ENCODE measurements around the gene ZNF302.

ZNF302 gene

GRCh38 chr19:34732612-34733211 lies 55.2 kb downstream of the ZNF302 start:
- peak overlapping the region; percentile 68; the same call in 1 of the 2 replicates for H3K4me3 ChIP-seq (ENCODE audit: low read length)
- TF ChIP-seq ZNF274 (IDR thresholded peaks at IDR 0.05; ENCODE audit: low read depth, low read length) = no peak

GRCh38 chr19:34733266-34733745 lies 55.8 kb downstream of the ZNF302 start:
- peak overlapping the region; percentile 68 for H3K4me3 ChIP-seq (ENCODE audit: low read length)
- TF ChIP-seq ZNF274 (IDR thresholded peaks at IDR 0.05; ENCODE audit: low read depth, low read length) = no peak

- H3K4me3 ChIP-seq (ENCODE audit: low read length) = peak within 1 kb of the TSS; percentile 68
- no peak for TF ChIP-seq ZNF274 (IDR thresholded peaks at IDR 0.05; ENCODE audit: low read depth, low read length)
Observed at GRCh38 chr19:34733746-34734536, 56.5 kb downstream of the ZNF302 start, which contains the start of gene ZNF181. TSS of gene ZNF181 (plus strand) at chr19:34734243. CDS start at chr19:34735038, 795 bp downstream.

GRCh38 chr19:34734537-34735103 lies 57.1 kb downstream of the ZNF302 start:
- H3K4me3 ChIP-seq (ENCODE audit: low read length) = peak overlapping the region; percentile 68
- TF ChIP-seq ZNF274 (IDR thresholded peaks at IDR 0.05; ENCODE audit: low read depth, low read length) = no peak
